Endometrium (tissue), 2 donors: Measurements from ENCODE around the gene DPH6.
"Not testable (repeated sequence)": the region's sequence is repeated elsewhere in the genome, so short reads cannot be mapped to it uniquely, and the experiment has no call there.

ENCODE experiments used
- FAIRE-seq: peaks from 2 replicates; lab custom pipeline; 2012; peaks lifted over from hg19 to GRCh38; lab: Jason Lieb, UNC
- donor health status: control.
- donor health status: control.

DPH6 gene

GRCh38 chr15:35329521-35329961, 216.4 kb downstream of the DPH6 start:
- FAIRE-seq: no peak

GRCh38 chr15:35328836-35329235, 217.1 kb downstream of the DPH6 start:
- not testable (repeated sequence) for FAIRE-seq

GRCh38 chr15:35327789-35328188, 218.2 kb downstream of the DPH6 start:
- FAIRE-seq: no peak

GRCh38 chr15:35325374-35325941, 220.5 kb downstream of the DPH6 start:
- FAIRE-seq: peak; percentile 92

GRCh38 chr15:35323141-35323540, 222.8 kb downstream of the DPH6 start:
- no peak for FAIRE-seq

- no peak for FAIRE-seq
Measured at GRCh38 chr15:35321926-35322325, 224.0 kb downstream of the DPH6 start.

GRCh38 chr15:35320911-35321310, 225.1 kb downstream of the DPH6 start:
- no peak for FAIRE-seq
